PFSK-1 (cell line): ENCODE data around the gene SPTLC1.

ENCODE experiments used
- FOXP2 ChIP-seq: optimal IDR thresholded peaks from 2 replicates; pipeline ENCODE3; 2011; ENCODE audit warnings: borderline replicate concordance, control low read depth, inconsistent platforms; ENCODE audit not compliant: insufficient read depth; ENCODE audit errors: extremely low read length, extremely low read depth
- POLR2AphosphoS5 ChIP-seq: IDR thresholded peaks from 2 replicates; pipeline ENCODE4 v1.6.1; 2012; ENCODE audit warnings: low read depth, mild to moderate bottlenecking, control low read depth, low read length, moderate library complexity
- SIN3A ChIP-seq: IDR thresholded peaks from 2 replicates; pipeline ENCODE4 v1.6.1; 2012; ENCODE audit warnings: mild to moderate bottlenecking, low read length, moderate library complexity, borderline replicate concordance; ENCODE audit not compliant: insufficient read depth
- TAF1 ChIP-seq: IDR thresholded peaks from 2 replicates; pipeline ENCODE4 v1.6.1; 2012; ENCODE audit warnings: low read length, control low read depth, borderline replicate concordance; ENCODE audit not compliant: insufficient read depth
- TF ChIP-seq, protein P1 (sequence below), 2 experiments: IDR thresholded peaks; 2 replicates each; pipeline versions ENCODE4 v1.6.1 to v1.8.0; 2011 to 2012; ENCODE audit warnings: low read depth in 2 of 2, low read length in 2 of 2, control low read depth in 1 of 2, inconsistent platforms in 1 of 2, mild to moderate bottlenecking in 1 of 2, moderate library complexity in 1 of 2; ENCODE audit not compliant: insufficient read depth in 1 of 2

The SPTLC1 gene

DNA sequence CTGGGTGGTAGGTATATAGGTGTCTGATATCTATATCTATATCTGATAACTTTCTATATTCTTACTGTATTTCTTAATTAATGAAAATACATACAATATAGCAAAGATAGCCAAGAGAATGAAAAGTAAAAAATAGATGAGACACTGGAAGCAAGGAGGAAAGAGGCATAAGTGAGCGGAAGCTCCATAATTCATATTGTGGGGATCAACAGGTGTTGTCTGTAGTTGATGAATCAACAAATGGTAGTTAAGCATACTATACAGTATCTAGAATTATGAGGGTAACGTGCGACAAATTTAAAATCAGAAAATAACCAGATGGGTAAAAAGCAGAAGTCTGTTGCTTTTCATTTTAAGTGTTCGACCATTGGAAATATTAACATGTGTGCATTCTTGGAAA is 7.1 kb downstream of the SPTLC1 start:
- no peak for TF ChIP-seq TAF1
- no peak for TF ChIP-seq SIN3A
- TF ChIP-seq, protein P1, sequence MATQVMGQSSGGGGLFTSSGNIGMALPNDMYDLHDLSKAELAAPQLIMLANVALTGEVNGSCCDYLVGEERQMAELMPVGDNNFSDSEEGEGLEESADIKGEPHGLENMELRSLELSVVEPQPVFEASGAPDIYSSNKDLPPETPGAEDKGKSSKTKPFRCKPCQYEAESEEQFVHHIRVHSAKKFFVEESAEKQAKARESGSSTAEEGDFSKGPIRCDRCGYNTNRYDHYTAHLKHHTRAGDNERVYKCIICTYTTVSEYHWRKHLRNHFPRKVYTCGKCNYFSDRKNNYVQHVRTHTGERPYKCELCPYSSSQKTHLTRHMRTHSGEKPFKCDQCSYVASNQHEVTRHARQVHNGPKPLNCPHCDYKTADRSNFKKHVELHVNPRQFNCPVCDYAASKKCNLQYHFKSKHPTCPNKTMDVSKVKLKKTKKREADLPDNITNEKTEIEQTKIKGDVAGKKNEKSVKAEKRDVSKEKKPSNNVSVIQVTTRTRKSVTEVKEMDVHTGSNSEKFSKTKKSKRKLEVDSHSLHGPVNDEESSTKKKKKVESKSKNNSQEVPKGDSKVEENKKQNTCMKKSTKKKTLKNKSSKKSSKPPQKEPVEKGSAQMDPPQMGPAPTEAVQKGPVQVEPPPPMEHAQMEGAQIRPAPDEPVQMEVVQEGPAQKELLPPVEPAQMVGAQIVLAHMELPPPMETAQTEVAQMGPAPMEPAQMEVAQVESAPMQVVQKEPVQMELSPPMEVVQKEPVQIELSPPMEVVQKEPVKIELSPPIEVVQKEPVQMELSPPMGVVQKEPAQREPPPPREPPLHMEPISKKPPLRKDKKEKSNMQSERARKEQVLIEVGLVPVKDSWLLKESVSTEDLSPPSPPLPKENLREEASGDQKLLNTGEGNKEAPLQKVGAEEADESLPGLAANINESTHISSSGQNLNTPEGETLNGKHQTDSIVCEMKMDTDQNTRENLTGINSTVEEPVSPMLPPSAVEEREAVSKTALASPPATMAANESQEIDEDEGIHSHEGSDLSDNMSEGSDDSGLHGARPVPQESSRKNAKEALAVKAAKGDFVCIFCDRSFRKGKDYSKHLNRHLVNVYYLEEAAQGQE (IDR thresholded peaks at IDR 0.05; ENCODE audit: insufficient read depth in 1 of 2, low read depth in 2 of 2, low read length in 2 of 2): no peak
- no peak for TF ChIP-seq POLR2AphosphoS5
- no peak for TF ChIP-seq FOXP2

DNA sequence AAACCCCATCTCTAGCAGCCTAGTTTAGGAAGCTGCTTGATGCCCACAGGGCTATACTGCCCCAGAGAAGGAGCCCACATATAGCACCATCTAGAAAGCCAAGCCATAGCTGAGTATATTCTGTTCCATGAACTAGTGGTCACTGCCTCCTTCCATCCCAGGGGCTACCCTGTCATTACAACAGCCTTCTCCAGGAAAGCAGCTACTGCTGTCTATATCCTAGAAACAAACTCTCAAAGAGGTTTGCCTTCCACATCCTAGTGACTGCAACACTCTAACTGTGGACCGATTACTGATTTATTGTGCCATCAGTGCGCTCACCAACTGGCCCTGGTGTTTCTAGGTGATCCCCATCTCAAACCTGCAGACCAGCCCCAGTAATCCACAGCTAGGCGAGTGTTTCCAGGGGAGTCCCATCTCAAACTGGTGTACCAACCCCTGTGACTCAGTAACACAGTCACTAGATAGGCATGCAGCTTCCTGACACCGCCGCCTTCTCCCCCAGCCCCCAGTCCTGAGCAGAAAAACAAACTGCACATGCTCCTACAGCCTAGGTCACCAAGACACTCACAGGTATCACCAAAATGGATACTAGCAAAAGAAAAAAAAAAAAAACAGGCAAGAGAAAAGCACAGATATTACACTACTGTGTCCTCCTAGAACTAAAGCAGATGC is 14.8 kb downstream of the SPTLC1 start:
- TF ChIP-seq TAF1: no peak
- TF ChIP-seq FOXP2: no peak
- TF ChIP-seq SIN3A: no peak
- TF ChIP-seq, protein P1 (IDR thresholded peaks at IDR 0.05; ENCODE audit: insufficient read depth in 1 of 2, low read depth in 2 of 2, low read length in 2 of 2): no peak
- TF ChIP-seq POLR2AphosphoS5: no peak

DNA sequence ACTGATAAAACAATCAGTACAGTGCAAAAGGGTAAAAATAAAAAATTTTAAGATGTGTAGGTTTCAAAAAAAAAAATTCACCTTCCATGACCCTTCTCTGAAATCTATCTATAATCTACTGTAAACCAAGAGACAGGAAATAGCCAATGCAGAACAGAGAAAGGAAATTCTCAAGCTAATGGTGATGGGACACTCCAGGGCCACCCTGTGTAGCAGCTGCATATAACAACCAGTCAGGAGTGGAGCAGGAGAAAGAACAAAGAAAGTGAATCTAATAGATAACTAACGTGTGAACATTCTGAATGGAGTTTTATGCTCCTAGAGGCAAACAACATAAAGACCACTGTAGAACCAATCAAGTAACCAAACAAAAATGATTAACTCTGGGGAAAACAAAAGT is 16.6 kb downstream of the SPTLC1 start:
- TF ChIP-seq TAF1: no peak
- TF ChIP-seq, protein P1 (IDR thresholded peaks at IDR 0.05; ENCODE audit: insufficient read depth in 1 of 2, low read depth in 2 of 2, low read length in 2 of 2): no peak
- TF ChIP-seq FOXP2: no peak
- TF ChIP-seq POLR2AphosphoS5: no peak
- no peak for TF ChIP-seq SIN3A

- TF ChIP-seq FOXP2 (no peak), TAF1 (no peak), POLR2AphosphoS5 (no peak), SIN3A (no peak)
- TF ChIP-seq, protein P1 (IDR thresholded peaks at IDR 0.05; ENCODE audit: insufficient read depth in 1 of 2, low read depth in 2 of 2, low read length in 2 of 2): no peak
Observed at GRCh38 chr9:92097997-92098482, 17.2 kb downstream of the SPTLC1 start.

DNA sequence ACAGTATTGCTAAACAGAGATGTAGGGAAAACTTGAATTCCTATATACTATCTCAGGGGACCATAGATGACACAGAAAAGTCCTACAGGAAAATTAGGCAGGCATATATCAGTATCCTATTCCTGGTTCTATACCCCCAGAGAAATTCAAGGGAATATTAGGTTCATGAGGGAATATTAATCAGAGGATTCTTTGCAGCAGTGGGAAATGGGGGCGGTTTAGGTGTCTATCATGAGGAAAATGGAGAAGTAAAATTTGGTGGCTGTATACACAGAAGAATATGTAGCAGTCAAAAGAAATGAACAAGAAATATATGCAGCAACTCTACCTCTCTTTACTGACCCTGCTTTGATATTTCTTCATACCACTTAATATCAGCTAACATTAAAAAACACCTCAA is 20.0 kb downstream of the SPTLC1 start:
- TF ChIP-seq FOXP2: no peak
- no peak for TF ChIP-seq POLR2AphosphoS5
- TF ChIP-seq, protein P1 (IDR thresholded peaks at IDR 0.05; ENCODE audit: insufficient read depth in 1 of 2, low read depth in 2 of 2, low read length in 2 of 2): no peak
- no peak for TF ChIP-seq SIN3A
- no peak for TF ChIP-seq TAF1
